ENCODE results near the gene TANC2. TPM values are rescaled to one million over a fixed set of nuclear protein-coding genes. Genes with fewer than 3 reads are reported as not detected.
A peak's percentile ranks its signal among the peaks of the same experiment; 100 is the strongest.

The TANC2 gene
- total and polyA plus RNA-seq, 9 of the 15 experiments (the other 6 are each of a cell fraction or from before 2014, with no cell fraction given), result 0.46 to 7.8 (median 4.5) TPM

DNA sequence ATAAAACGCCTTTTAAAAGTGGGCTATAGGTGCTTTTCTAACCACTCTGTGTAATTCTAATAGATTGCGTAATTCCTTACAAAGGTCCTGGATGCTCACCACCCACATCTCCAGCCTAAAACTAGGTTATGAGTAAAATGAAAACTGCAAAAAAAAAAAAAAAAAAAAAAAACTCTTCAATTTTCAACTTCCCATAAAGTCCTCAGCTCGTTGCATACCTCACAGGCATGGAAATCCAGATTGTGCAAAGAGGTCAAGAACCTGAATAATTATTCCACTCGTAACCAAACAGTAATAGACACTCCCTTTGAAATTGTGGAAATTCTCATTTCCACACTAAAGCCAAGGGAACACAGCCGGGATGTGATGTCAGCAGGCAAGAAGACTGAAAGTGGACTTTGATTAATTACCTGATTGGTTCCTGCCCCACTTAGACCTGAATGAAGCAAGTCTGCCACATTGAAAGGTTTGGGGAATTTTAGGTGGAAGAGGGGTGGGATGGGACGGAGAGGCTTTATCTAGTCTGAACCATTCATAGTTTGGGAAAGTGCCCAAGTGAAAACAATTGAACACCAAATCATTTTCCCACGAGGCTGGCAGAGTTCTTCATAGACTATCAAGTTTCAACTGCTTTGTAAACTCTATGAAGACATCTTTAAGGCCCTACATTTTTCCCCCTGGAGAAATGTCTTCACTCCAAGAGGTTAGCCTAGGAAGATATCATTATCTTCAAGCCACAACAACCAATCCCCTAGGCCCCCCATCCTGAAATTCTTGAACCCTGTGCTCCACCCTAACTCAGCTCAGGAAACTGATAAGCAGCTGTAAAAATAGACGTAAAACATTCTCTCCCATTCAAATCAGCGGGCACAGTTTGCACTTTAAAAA is 49.1 kb upstream of the TANC2 start (continued):
- TF ChIP-seq NR1H2 (CRISPR knock-in tag; IDR thresholded peaks at IDR 0.05) (no peak), RCOR1 (IDR thresholded peaks at IDR 0.05; ENCODE audit: borderline replicate concordance in 1 of 2, low read depth in 2 of 2, low read length in 2 of 2) (peak in 1 of 2 experiments; percentile 49; a peak in 1 of 4 replicates), TCF3 (CRISPR knock-in tag; IDR thresholded peaks at IDR 0.05) (peak; percentile 46), TSC22D4 (tag; IDR thresholded peaks at IDR 0.05) (no peak), SMARCA4 (IDR thresholded peaks at IDR 0.05) (0 out of 2 replicates have a peak, but pooled peaks have one; percentile 26), CEBPG (CRISPR knock-in tag; IDR thresholded peaks at IDR 0.05) (no peak), CEBPG (tag; conservative IDR thresholded peaks at IDR 0.05 in 1 of 2, IDR thresholded peaks at IDR 0.05 in 1 of 2) (peak; percentile 72 to 93), ADNP (tag; IDR thresholded peaks at IDR 0.05) (0 out of 2 replicates have a peak, but pooled peaks have one; percentile 13), CSDE1 (IDR thresholded peaks at IDR 0.05) (no peak), NFIC (IDR thresholded peaks at IDR 0.05) (peak; percentile 14; the same call in 1 of the 2 replicates)
- TF ChIP-seq, protein P1, sequence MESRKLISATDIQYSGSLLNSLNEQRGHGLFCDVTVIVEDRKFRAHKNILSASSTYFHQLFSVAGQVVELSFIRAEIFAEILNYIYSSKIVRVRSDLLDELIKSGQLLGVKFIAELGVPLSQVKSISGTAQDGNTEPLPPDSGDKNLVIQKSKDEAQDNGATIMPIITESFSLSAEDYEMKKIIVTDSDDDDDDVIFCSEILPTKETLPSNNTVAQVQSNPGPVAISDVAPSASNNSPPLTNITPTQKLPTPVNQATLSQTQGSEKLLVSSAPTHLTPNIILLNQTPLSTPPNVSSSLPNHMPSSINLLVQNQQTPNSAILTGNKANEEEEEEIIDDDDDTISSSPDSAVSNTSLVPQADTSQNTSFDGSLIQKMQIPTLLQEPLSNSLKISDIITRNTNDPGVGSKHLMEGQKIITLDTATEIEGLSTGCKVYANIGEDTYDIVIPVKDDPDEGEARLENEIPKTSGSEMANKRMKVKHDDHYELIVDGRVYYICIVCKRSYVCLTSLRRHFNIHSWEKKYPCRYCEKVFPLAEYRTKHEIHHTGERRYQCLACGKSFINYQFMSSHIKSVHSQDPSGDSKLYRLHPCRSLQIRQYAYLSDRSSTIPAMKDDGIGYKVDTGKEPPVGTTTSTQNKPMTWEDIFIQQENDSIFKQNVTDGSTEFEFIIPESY (CRISPR knock-in tag; IDR thresholded peaks at IDR 0.05), result no peak
- TF ChIP-seq, protein P2, sequence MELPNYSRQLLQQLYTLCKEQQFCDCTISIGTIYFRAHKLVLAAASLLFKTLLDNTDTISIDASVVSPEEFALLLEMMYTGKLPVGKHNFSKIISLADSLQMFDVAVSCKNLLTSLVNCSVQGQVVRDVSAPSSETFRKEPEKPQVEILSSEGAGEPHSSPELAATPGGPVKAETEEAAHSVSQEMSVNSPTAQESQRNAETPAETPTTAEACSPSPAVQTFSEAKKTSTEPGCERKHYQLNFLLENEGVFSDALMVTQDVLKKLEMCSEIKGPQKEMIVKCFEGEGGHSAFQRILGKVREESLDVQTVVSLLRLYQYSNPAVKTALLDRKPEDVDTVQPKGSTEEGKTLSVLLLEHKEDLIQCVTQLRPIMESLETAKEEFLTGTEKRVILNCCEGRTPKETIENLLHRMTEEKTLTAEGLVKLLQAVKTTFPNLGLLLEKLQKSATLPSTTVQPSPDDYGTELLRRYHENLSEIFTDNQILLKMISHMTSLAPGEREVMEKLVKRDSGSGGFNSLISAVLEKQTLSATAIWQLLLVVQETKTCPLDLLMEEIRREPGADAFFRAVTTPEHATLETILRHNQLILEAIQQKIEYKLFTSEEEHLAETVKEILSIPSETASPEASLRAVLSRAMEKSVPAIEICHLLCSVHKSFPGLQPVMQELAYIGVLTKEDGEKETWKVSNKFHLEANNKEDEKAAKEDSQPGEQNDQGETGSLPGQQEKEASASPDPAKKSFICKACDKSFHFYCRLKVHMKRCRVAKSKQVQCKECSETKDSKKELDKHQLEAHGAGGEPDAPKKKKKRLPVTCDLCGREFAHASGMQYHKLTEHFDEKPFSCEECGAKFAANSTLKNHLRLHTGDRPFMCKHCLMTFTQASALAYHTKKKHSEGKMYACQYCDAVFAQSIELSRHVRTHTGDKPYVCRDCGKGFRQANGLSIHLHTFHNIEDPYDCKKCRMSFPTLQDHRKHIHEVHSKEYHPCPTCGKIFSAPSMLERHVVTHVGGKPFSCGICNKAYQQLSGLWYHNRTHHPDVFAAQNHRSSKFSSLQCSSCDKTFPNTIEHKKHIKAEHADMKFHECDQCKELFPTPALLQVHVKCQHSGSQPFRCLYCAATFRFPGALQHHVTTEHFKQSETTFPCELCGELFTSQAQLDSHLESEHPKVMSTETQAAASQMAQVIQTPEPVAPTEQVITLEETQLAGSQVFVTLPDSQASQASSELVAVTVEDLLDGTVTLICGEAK (IDR thresholded peaks at IDR 0.05), result peak; percentile 33; the same call in 1 of the 2 replicates
- TF ChIP-seq, protein P2 (CRISPR knock-in tag; IDR thresholded peaks at IDR 0.05), result no peak
- TF ChIP-seq, protein P3, sequence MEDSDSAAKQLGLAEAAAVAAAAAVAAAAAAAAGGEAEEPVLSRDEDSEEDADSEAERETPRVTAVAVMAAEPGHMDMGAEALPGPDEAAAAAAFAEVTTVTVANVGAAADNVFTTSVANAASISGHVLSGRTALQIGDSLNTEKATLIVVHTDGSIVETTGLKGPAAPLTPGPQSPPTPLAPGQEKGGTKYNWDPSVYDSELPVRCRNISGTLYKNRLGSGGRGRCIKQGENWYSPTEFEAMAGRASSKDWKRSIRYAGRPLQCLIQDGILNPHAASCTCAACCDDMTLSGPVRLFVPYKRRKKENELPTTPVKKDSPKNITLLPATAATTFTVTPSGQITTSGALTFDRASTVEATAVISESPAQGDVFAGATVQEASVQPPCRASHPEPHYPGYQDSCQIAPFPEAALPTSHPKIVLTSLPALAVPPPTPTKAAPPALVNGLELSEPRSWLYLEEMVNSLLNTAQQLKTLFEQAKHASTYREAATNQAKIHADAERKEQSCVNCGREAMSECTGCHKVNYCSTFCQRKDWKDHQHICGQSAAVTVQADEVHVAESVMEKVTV (CRISPR knock-in tag; IDR thresholded peaks at IDR 0.05), result no peak
